ENCODE results near the gene ACVR1. TPM values are rescaled to one million over a fixed set of nuclear protein-coding genes. Genes with fewer than 3 reads are reported as not detected.

The ACVR1 gene
- total RNA-seq, 1 donor from 2014 or later = 22.4 TPM

DNA sequence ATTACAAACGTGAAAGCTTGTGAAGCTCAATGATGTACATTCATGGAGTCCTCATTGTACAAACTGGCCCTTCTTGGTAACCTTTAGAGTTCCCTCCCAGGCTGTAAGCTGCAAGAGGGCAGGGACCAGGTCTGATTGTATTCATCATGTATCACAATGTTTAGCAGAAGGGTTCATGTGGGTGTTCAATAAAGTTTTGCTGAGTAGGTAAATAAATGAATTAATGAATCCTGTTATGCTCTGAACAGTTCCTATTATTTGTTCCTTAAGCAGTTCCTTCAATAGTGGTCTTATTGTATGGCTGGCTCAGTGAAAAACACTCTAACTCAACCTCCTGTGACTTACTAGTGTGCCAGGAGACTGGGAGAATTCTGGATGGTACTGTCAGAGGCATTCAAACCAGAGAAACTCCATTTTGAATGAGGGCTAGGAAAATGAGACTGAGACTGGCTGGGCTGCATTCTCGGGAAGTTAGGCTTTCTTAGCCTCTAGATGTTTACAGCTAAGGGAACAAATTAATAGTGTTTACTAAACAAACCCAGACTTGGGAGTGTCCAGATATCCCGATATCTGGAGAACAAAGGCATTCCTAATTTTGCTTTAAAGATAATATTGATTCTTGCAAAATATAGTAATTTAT is 1.8 kb upstream of the ACVR1 start:
- Histone ChIP-seq H3K4me3 (ENCODE audit: low read depth, low read length) (no peak overlapping the region), H3K27me3 (ENCODE audit: control insufficient read depth, insufficient read depth, low read length) (no peaks in the 10 kb centered on the region), H3K36me3 (ENCODE audit: control insufficient read depth, insufficient read depth, low read length) (no peaks in the 10 kb centered on the region)
- no peak for DNase-seq (ENCODE audit: low read depth)
- TF ChIP-seq, protein P1, sequence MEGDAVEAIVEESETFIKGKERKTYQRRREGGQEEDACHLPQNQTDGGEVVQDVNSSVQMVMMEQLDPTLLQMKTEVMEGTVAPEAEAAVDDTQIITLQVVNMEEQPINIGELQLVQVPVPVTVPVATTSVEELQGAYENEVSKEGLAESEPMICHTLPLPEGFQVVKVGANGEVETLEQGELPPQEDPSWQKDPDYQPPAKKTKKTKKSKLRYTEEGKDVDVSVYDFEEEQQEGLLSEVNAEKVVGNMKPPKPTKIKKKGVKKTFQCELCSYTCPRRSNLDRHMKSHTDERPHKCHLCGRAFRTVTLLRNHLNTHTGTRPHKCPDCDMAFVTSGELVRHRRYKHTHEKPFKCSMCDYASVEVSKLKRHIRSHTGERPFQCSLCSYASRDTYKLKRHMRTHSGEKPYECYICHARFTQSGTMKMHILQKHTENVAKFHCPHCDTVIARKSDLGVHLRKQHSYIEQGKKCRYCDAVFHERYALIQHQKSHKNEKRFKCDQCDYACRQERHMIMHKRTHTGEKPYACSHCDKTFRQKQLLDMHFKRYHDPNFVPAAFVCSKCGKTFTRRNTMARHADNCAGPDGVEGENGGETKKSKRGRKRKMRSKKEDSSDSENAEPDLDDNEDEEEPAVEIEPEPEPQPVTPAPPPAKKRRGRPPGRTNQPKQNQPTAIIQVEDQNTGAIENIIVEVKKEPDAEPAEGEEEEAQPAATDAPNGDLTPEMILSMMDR (IDR thresholded peaks at IDR 0.05; ENCODE audit: insufficient read depth, low read length, poor library complexity, severe bottlenecking) = no peak

DNA sequence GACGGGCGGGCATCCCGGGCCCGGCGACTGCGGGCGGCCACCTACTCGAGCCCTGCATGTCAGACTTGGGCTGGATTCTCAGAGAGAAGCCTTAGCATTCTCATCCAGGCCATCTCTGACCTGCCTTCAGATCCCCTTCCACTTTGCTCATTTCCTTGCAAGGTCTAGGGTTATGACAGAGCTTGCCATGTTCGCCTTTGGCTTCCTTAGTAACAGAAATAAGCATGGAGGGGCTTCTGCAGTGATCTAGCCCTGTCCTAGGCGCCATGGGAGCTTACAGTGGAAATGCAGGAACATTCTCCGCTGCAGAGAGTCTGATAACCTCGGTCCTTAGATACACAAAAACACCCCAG is 632 bp upstream of the ACVR1 start:
- no peak for DNase-seq (ENCODE audit: low read depth)
- peak overlapping the region; percentile 53 for H3K4me3 ChIP-seq (ENCODE audit: low read depth, low read length)
- no peaks in the 10 kb centered on the region for H3K27me3 ChIP-seq (ENCODE audit: control insufficient read depth, insufficient read depth, low read length)
- no peaks in the 10 kb centered on the region for H3K36me3 ChIP-seq (ENCODE audit: control insufficient read depth, insufficient read depth, low read length)
- TF ChIP-seq, protein P1 (IDR thresholded peaks at IDR 0.05; ENCODE audit: insufficient read depth, low read length, poor library complexity, severe bottlenecking) = no peak

- Histone ChIP-seq H3K4me3 (ENCODE audit: low read depth, low read length) (peak overlapping the region; percentile 89), H3K36me3 (ENCODE audit: control insufficient read depth, insufficient read depth, low read length) (no peaks in the 10 kb centered on the region), H3K27me3 (ENCODE audit: control insufficient read depth, insufficient read depth, low read length) (no peaks in the 10 kb centered on the region)
- DNase-seq (ENCODE audit: low read depth) = no peak
- TF ChIP-seq, protein P1 (IDR thresholded peaks at IDR 0.05; ENCODE audit: insufficient read depth, low read length, poor library complexity, severe bottlenecking) = no peak
Measured at GRCh38 chr2:157875641-157876065, 477 bp downstream of the ACVR1 start.

DNA sequence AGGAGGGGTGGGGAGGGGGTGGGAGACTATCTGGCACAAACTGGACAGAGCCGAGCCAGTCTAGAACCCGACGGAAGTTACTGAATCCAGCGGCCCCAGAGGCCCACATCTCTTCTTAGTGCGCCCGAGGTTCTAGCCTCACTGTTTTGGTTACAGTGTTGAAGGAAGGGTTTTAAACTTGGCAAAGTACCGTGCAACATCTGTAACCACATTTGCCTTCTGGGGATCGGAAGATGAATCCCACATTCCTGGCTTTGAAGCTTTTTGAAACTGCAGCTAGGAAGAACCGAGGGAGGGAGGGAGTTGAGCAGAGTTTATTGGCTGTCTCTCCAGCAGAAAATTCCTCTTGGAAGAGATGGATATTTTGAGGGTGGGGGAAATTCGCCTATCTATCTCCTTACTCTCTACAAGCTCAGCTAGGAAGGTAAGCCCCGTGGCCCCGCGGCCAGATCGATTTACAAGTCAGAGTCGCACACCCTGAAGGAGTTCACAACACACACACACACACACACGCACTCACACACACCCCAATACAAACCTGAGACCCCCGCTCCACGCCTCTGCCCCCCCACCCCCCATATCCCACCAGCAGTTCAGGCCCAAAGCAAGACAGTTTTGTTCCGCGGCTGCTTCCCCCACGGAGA is 1.0 kb downstream of the ACVR1 start:
- Histone ChIP-seq H3K4me3 (ENCODE audit: low read depth, low read length) (peak overlapping the region; percentile 89), H3K27me3 (ENCODE audit: control insufficient read depth, insufficient read depth, low read length) (no peaks in the 10 kb centered on the region), H3K36me3 (ENCODE audit: control insufficient read depth, insufficient read depth, low read length) (no peaks in the 10 kb centered on the region)
- TF ChIP-seq, protein P1 (IDR thresholded peaks at IDR 0.05; ENCODE audit: insufficient read depth, low read length, poor library complexity, severe bottlenecking) = no peak
- no peak for DNase-seq (ENCODE audit: low read depth)

GRCh38 chr2:157874348-157874747 is 1.8 kb downstream of the ACVR1 start:
- TF ChIP-seq, protein P1 (IDR thresholded peaks at IDR 0.05; ENCODE audit: insufficient read depth, low read length, poor library complexity, severe bottlenecking) = no peak
- no peaks in the 10 kb centered on the region for H3K36me3 ChIP-seq (ENCODE audit: control insufficient read depth, insufficient read depth, low read length)
- H3K27me3 ChIP-seq (ENCODE audit: control insufficient read depth, insufficient read depth, low read length) = no peaks in the 10 kb centered on the region
- peak overlapping the region; percentile 89 for H3K4me3 ChIP-seq (ENCODE audit: low read depth, low read length)
- DNase-seq (ENCODE audit: low read depth) = no peak

DNA sequence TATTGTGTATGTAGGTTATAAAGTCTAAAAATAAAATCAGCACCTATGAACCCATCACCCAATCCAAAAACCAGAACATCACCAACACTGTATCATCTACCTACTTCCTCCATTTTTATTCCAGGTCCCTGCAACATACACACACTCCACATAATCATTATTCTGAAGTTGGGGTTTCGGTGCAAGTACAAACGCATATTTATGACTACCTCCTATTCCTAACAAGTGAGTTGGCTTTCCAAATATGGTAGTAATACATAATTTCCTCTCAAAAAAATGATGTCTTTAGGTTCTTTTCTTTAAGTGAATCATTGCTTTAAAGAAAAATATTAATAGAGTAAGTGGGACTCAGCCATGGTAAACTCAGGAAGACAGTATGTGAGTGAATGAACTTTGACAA is 3.3 kb downstream of the ACVR1 start:
- DNase-seq (ENCODE audit: low read depth) = no peak
- no peak overlapping the region for H3K4me3 ChIP-seq (ENCODE audit: low read depth, low read length)
- no peaks in the 10 kb centered on the region for H3K36me3 ChIP-seq (ENCODE audit: control insufficient read depth, insufficient read depth, low read length)
- TF ChIP-seq, protein P1 (IDR thresholded peaks at IDR 0.05; ENCODE audit: insufficient read depth, low read length, poor library complexity, severe bottlenecking) = no peak
- no peaks in the 10 kb centered on the region for H3K27me3 ChIP-seq (ENCODE audit: control insufficient read depth, insufficient read depth, low read length)

Data from kidney epithelial cell (primary cell).